ENCODE results near the gene KPNA6.
A peak's percentile ranks its signal among the peaks of the same experiment; 100 is the strongest.
"Not testable (repeated sequence)": the region's sequence is repeated elsewhere in the genome, so short reads cannot be mapped to it uniquely, and the experiment has no call there.

KPNA6 gene

GRCh38 chr1:32074841-32075240 lies 33.0 kb upstream of the KPNA6 start:
- no peak for TF ChIP-seq JUND (IDR thresholded peaks at IDR 0.05; ENCODE audit: low read depth)
- no peak for DNase-seq (ENCODE audit: low read depth in 1 of 2, low spot score in 1 of 2)
- in situ Hi-C loops (cut with HindIII; ENCODE audit: low pct_unique_long_range_greater_than_20kb, low sequenced_read_pairs), result no loop called here

GRCh38 chr1:32077451-32077850 lies 30.4 kb upstream of the KPNA6 start:
- TF ChIP-seq JUND (IDR thresholded peaks at IDR 0.05; ENCODE audit: low read depth), result no peak
- in situ Hi-C loops (cut with HindIII; ENCODE audit: low pct_unique_long_range_greater_than_20kb, low sequenced_read_pairs), result no loop called here
- DNase-seq (ENCODE audit: low read depth in 1 of 2, low spot score in 1 of 2), result no peak

GRCh38 chr1:32082022-32082421 lies 25.8 kb upstream of the KPNA6 start:
- no peak for DNase-seq (ENCODE audit: low read depth in 1 of 2, low spot score in 1 of 2)
- in situ Hi-C loops (cut with HindIII; ENCODE audit: low pct_unique_long_range_greater_than_20kb, low sequenced_read_pairs), result no loop called here

GRCh38 chr1:32086381-32086780 lies 21.5 kb upstream of the KPNA6 start:
- DNase-seq (ENCODE audit: low read depth in 1 of 2, low spot score in 1 of 2); in situ Hi-C loops (cut with HindIII; ENCODE audit: low pct_unique_long_range_greater_than_20kb, low sequenced_read_pairs): not testable (repeated sequence)

More at GRCh38 chr1:32082022-32082421, 25.8 kb upstream of the KPNA6 start:
- no peak for TF ChIP-seq JUND (IDR thresholded peaks at IDR 0.05; ENCODE audit: low read depth)

GRCh38 chr1:32091176-32091575 lies 16.7 kb upstream of the KPNA6 start:
- TF ChIP-seq JUND (IDR thresholded peaks at IDR 0.05; ENCODE audit: low read depth), result no peak
- no peak for DNase-seq (ENCODE audit: low read depth in 1 of 2, low spot score in 1 of 2)
- in situ Hi-C loops (cut with HindIII; ENCODE audit: low pct_unique_long_range_greater_than_20kb, low sequenced_read_pairs), result no loop called here

GRCh38 chr1:32091591-32091990 lies 16.3 kb upstream of the KPNA6 start:
- TF ChIP-seq JUND (IDR thresholded peaks at IDR 0.05; ENCODE audit: low read depth), result no peak
- in situ Hi-C loops (cut with HindIII; ENCODE audit: low pct_unique_long_range_greater_than_20kb, low sequenced_read_pairs), result no loop called here
- DNase-seq (ENCODE audit: low read depth in 1 of 2, low spot score in 1 of 2), result no peak

- in situ Hi-C loops (cut with HindIII; ENCODE audit: low pct_unique_long_range_greater_than_20kb, low sequenced_read_pairs), result no loop called here
- no peak for DNase-seq (ENCODE audit: low read depth in 1 of 2, low spot score in 1 of 2)
These were observed 12.9 kb upstream of the KPNA6 start for GRCh38 chr1:32094746-32095521.

DNA sequence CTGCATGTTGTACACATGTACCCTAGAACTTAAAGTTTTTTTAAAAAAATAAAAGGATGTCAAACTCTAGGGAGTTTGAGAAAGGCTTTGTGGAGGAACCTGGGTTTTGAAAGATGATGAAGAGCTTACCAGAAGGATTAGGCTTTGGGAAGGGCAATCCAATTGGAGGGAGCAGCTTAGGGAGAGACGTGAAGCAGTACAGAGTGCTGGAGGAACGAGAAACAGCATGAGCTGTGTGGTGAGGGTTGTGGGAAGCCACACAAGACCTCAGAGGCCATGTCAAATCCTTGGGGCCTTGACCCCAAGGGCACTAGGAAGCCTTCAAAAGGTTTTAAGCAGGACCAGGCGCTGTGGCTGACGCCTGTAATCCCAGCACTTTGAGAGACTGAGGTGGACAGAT lies 8.4 kb upstream of the KPNA6 start:
- in situ Hi-C loops (cut with HindIII; ENCODE audit: low pct_unique_long_range_greater_than_20kb, low sequenced_read_pairs), result no loop called here
- TF ChIP-seq JUND (IDR thresholded peaks at IDR 0.05; ENCODE audit: low read depth), result no peak

More at GRCh38 chr1:32094746-32095521, 12.9 kb upstream of the KPNA6 start:
- TF ChIP-seq JUND (IDR thresholded peaks at IDR 0.05; ENCODE audit: low read depth), result no peak

GRCh38 chr1:32100359-32100758 lies 7.5 kb upstream of the KPNA6 start:
- in situ Hi-C loops (cut with HindIII; ENCODE audit: low pct_unique_long_range_greater_than_20kb, low sequenced_read_pairs), result no loop called here
- TF ChIP-seq JUND (IDR thresholded peaks at IDR 0.05; ENCODE audit: low read depth), result no peak
- DNase-seq (ENCODE audit: low read depth in 1 of 2, low spot score in 1 of 2), result no peak

More for the DNA sequence above, 8.4 kb upstream of the KPNA6 start:
- DNase-seq (ENCODE audit: low read depth in 1 of 2, low spot score in 1 of 2), result no peak

DNA sequence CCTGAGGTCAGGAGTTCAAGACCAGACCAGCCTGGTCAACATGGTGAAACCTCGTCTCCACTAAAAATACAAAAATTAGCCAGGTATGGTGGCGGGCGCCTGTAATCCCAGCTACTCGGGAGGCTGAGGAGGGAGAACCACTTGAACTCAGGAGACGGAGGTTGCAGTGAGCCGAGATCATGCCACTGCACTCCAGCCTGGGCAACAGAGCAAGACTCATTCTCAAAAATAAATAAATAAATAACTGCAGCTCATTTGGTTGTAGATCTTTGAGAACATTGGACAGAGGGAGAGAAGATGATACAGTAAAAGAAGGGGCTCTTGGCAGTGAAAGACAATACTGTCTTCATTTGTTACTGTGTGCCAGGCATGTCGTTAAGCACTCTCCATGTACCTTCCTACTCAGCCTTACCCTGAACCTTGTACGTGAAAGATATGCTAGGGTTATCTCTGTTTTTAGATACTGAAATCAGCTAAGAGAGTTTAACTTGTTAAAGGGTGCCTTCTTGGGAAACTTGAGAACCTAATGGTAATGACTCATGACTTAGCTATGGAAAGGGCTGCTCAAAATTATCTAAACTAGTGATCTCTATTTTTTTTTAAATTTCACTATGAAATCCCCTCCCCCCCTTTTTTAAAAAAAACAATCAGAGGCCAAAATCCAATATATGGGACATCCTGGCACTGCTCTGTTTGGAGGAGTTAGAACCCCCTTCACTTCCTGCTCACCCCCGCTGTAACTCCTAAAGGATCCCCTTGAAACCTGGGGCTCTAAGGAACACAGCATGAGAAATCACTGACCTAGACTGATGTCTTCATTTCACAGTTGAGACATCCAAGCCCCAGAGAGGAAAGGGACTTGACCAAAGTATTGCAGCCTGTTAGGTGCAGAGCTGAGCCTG lies 6.8 kb upstream of the KPNA6 start:
- in situ Hi-C loops (cut with HindIII; ENCODE audit: low pct_unique_long_range_greater_than_20kb, low sequenced_read_pairs), result no loop called here
- no peak for TF ChIP-seq JUND (IDR thresholded peaks at IDR 0.05; ENCODE audit: low read depth)
- DNase-seq (ENCODE audit: low read depth in 1 of 2, low spot score in 1 of 2), result no peak

GRCh38 chr1:32104127-32104526 lies 3.7 kb upstream of the KPNA6 start:
- TF ChIP-seq JUND (IDR thresholded peaks at IDR 0.05; ENCODE audit: low read depth), result no peak
- DNase-seq (ENCODE audit: low read depth in 1 of 2, low spot score in 1 of 2), result peak in 1 of 2 experiments; percentile 18
- in situ Hi-C loops (cut with HindIII; ENCODE audit: low pct_unique_long_range_greater_than_20kb, low sequenced_read_pairs), result no loop called here

GRCh38 chr1:32105338-32105737 lies 2.5 kb upstream of the KPNA6 start:
- DNase-seq (ENCODE audit: low read depth in 1 of 2, low spot score in 1 of 2), result no peak
- TF ChIP-seq JUND (IDR thresholded peaks at IDR 0.05; ENCODE audit: low read depth), result no peak
- in situ Hi-C loops (cut with HindIII; ENCODE audit: low pct_unique_long_range_greater_than_20kb, low sequenced_read_pairs), result no loop called here

DNA sequence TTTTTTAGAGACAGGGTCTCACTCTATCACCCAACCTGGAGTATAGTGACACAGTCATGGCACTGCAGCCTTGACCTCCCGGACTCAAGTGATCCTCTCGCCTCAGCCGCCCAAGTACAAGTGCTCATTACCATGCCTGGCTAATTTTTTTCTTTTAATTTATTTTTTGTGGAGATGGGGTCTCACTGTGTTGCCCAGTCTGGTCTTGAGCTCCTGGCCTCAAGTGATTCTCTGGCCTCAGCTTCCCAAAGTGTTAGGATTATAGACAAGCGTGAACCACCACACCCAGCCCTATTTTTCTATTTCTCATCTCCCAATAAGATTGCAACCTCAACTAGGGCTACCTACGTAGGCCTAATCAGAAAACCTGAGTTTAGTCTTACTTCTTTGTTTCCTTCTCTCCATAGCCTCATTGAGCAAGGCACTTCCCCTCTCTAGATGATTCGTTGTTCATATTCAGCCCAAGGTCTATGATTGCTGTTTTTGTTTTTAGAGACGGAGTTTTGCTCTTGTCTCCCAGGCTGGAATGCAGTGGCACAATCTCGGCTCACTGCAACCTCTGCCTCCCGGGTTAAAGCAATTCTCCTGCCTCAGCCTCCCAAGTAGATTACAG lies 1.1 kb upstream of the KPNA6 start:
- DNase-seq (ENCODE audit: low read depth in 1 of 2, low spot score in 1 of 2), result no peak
- no peak for TF ChIP-seq JUND (IDR thresholded peaks at IDR 0.05; ENCODE audit: low read depth)
- in situ Hi-C loops (cut with HindIII; ENCODE audit: low pct_unique_long_range_greater_than_20kb, low sequenced_read_pairs), result no loop called here
